GM18867 (cell line): ENCODE data around the gene CCDC88B.

ENCODE experiments used
- ATAC-seq: cut with Tn5 transposase; IDR thresholded peaks from one replicate; pipeline ENCODE4 v1.9.1; 2021; ENCODE audit warnings: mild to moderate bottlenecking, moderate library complexity; ENCODE audit not compliant: unreplicated experiment

Gene CCDC88B

DNA sequence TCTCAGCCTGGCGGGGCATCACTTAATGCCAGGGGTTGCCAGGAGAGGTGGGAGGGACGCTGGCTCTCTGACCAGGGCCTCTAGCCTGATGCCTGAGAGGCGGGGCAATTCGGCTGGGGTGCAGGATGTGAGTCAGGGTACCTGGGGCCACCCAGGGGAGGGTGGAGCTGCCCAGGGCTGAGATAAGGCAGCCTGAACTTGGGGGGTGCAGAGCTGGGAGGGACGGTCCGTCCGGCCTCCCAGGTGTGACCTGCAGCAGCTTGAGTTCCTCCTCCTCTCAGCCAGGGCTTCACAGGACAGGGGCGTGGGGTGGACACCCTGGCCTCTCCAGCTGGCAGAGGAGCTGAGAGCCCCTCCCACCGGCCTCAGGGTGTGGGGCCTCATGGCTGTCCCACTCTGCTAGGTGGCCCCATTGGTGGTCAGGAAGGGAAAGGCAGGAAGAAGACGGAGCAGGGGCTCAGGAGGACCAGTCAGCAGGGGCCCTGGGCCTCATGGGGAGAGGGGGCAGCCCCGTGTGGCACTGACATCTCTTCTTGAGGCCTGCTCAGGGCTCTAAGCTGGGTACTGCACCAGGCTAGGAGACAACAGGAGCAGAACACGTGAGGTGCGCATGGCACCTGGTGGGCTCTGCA, 18.0 kb downstream of the CCDC88B start:
- ATAC-seq: no peak

GRCh38 chr11:64358536-64358906, 18.5 kb downstream of the CCDC88B start:
- no peak for ATAC-seq

DNA sequence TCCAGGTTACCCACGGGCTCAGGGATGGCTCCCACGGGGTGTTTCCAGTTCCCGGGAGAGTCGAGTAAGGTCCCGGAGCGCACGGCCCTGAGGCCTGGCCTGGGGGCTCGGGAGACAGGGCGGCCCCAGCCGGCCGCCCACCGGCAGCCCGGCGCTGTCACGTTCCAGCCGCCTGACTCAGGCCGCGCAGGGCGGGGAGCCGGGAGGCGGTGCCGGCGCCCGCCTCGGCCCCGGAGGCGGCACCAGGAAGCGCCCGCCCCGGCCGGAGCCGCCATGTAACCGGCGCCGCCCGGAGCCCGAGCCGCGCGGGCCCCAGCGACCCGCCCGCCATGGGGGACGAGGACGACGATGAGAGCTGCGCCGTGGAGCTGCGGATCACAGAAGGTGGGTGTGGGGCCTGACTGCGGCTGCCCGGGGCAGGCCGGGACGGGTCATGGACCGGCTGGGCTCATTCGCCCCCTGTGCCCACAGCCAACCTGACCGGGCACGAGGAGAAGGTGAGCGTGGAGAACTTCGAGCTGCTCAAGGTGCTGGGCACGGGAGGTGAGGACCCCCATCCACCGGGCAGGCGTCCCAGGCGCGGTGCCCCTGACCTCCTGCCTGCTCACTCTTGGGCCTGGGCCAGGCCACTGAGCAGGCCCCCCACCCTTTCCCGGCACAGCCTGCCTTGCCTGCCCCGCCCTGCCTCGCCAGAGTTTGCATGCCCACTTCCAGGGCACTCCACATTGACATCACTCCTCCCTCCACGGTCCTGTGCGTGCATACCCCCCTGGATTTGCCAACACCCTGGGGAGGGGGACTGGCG, 19.1 kb downstream of the CCDC88B start, which contains the start of gene RPS6KA4:
TSS of gene RPS6KA4 (plus strand) at position 256 of the 805 bp plus-strand sequence. CDS start at position 330, 74 bp downstream.
- ATAC-seq: peak; percentile 58

DNA sequence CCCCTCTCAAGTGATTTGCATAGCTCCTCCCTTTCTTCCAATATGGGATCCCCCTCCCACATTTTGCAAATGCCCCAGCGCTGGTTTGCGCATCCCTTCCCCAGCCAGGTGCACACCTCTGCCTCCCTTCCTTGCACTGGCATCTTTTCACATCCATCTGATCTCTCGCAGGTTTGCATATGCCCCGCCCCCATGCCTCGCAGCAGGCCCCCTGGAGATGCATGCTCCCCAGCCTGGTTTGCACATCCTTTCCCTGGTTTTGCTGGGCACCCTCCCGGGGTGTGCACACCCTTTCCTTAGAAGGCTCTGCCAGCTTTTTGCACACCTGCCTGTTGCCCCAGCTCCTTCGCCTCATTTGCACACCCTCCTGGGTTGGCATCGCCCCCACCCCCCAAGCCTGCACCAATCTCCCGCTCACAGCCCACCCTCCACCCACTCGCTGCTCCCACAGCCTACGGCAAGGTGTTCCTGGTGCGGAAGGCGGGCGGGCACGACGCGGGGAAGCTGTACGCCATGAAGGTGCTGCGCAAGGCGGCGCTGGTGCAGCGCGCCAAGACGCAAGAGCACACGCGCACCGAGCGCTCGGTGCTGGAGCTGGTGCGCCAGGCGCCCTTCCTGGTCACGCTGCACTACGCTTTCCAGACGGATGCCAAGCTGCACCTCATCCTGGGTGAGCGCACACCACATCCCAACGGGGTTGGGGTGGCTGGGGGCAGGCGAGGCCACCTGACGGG, 19.9 kb downstream of the CCDC88B start:
- ATAC-seq: no peak

DNA sequence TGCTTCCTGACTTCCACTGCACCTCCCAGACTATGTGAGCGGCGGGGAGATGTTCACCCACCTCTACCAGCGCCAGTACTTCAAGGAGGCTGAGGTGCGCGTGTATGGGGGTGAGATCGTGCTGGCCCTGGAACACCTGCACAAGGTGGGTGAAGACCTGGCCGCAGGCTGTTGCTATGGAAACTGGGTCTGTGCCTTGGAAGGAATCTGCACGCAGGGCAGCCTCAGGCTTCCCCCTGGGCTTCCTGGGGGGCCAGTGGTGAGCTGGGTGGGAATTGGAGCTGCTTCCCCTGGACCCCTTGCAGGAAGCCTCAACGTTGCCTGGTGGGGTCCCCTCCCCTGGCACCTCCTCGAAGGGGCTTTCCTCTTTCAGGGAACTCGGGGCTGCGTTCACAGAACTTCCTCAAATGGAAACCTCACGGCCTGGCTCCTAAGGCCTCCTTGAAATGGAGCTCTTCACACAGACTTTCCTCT, 20.5 kb downstream of the CCDC88B start:
- no peak for ATAC-seq

DNA sequence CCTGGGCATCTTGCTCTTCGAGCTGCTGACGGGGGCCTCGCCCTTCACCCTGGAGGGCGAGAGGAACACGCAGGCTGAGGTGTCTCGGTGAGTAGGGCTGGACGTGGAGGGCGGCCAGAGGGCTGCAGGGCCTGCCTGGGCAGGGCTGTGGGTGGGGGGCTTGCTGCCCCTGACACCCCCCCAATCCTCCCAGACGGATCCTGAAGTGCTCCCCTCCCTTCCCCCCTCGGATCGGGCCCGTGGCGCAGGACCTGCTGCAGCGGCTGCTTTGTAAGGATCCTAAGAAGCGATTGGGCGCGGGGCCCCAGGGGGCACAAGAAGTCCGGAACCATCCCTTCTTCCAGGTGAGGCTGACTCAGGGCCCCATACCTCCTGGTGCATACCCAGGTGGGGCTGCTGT, 21.7 kb downstream of the CCDC88B start:
- ATAC-seq: no peak

DNA sequence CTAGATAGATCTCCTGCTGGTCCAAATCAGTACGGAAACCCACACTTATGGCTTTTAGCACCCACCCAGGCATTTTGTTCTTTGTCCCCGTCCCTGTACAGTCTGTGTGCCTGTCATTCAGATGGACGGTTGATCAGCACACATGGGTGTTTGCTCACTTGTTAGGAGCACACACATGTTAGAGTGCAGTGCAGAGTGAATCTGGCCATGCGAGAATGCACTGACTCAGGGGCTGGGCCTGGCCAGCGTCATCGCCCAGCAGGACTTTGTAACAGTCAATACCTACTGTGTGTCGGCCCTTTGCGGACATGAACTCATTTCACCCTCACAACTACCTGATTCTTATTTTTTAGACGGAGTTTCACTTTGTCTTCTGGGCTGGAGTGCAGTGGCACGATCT, 22.3 kb downstream of the CCDC88B start:
- ATAC-seq: no peak

DNA sequence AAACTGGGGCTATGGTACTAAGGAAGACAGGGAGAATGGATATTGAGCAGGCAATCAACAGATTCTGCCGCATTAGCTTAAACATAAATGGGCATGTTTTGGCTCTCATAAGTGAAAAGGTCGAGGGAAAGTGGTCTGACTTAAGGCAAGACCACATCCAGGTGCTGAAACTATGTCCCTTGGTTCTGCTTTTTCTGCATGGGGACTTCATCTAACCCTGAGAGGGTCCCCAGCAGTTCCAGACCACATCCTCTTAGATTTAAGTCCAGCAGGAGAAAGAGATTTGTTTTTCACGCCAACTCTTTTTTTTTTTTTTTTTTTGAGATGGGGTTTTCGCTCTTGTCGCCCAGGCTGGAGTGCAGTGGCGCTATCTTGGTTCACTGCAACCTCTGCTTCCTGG, 24.4 kb downstream of the CCDC88B start:
- no peak for ATAC-seq

GRCh38 chr11:64364911-64365310, 24.9 kb downstream of the CCDC88B start:
- no peak for ATAC-seq

DNA sequence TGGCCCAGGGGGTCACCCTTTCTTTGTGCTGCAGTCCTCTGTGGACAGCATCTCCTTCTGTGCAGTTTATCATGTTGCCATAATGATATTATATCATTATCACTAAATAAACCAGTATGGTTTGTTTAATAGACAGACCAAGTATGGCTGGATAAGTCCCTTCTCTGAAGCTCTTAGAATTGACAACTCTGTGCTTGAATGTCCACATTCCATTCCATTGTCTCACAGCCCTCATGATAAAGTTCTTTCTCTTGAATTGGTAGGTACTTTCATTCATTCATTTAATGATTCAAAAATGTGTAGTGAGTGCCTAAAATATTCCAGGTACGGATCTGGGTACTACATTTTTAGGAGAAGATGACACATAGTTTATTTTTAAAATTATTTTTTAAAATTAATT, 26.7 kb downstream of the CCDC88B start:
- no peak for ATAC-seq

- no peak for ATAC-seq
These were observed 28.1 kb downstream of the CCDC88B start for GRCh38 chr11:64367931-64368672.

GRCh38 chr11:64368673-64369074, 28.7 kb downstream of the CCDC88B start:
- no peak for ATAC-seq

DNA sequence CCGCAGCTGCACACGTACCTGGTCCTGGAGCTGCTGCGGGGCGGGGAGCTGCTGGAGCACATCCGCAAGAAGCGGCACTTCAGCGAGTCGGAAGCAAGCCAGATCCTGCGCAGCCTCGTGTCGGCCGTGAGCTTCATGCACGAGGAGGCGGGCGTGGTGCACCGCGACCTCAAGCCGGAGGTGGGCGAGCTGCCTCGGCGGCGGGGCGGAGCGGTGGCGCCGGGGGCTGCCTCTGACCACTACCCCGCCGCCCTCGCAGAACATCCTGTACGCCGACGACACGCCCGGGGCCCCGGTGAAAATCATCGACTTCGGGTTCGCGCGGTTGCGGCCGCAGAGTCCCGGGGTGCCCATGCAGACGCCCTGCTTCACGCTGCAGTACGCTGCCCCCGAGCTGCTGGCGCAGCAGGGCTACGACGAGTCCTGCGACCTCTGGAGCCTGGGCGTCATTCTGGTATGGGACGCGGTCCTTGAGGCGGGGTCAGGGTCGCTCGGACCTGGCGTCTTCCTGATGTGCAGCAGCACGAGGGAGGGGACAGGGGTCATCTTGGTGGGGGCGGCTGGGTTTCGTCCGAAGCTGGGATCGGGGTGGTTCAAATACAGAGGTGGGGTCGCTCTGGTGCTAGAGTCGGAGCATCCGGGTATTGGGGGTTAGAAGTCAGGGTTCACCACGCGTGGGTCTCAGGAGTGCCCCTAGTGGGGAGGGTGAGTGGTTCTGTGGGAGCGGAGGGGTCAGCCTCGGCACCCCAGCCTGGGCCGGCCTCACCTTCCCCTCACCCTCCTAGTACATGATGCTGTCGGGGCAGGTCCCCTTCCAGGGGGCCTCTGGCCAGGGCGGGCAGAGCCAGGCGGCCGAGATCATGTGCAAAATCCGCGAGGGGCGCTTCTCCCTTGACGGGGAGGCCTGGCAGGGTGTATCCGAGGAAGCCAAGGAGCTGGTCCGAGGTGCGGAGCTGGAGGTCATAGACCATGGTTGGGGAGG, 29.7 kb downstream of the CCDC88B start:
- ATAC-seq: no peak

GRCh38 chr11:64371201-64371600, 31.2 kb downstream of the CCDC88B start:
- ATAC-seq: no peak

- no peak for ATAC-seq
These were observed 32.0 kb downstream of the CCDC88B start for GRCh38 chr11:64372021-64372420.

DNA sequence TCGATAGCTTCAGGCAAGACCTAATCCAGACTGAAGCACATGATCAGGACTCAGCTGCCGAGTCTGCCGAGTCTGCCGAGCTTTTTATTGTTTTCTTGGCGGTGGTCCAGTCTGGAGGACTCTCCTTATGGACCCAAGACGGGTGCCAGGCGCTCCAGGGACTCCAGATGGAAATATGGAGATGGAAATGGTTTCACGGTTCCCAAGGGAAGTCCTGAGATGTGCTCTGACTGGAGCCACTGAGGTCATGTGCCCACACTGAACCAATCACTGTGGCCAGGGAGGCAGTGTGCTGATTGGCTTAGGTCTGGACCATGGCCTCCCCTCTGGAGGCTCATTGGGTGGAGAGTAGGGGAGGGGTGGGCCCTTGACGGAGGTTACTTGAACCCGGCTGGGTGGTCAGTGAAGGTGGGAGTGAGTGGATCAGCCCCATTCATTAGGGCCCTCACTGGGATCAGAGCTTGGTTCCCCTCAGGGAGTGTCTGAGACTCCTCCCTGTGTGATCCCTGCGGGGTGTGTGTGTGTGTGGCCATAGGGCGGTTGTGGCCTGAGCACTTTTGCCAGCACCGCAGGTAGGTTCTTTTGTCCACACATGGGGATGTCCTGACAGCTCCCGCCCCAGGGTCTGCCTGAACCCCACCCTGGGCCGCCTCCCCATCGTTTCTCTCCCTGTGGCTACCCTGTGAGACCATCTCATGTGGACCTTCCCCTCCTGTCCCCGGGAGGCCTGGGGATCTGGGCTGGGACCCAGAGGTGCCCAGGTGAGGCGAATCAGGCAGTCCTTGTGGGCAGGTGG, 33.0 kb downstream of the CCDC88B start:
- no peak for ATAC-seq

DNA sequence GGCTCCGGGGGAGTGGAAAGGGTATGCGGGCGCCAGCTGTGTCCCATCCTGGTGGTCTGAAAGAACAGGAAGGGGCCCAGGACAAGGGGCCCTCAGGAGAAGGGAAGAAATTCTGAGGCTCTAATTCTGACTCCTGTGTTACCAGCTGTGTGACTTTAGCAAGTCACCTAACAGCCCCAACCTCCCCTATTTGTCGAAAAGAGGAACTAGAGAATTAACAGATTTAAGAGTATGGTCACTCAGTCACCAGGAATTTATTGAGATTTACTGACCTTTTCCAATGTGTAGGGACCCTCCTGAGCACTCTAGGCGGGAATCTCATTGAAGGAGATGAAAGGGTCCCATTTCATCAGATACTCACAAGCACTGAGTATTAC, 33.6 kb downstream of the CCDC88B start:
- no peak for ATAC-seq

DNA sequence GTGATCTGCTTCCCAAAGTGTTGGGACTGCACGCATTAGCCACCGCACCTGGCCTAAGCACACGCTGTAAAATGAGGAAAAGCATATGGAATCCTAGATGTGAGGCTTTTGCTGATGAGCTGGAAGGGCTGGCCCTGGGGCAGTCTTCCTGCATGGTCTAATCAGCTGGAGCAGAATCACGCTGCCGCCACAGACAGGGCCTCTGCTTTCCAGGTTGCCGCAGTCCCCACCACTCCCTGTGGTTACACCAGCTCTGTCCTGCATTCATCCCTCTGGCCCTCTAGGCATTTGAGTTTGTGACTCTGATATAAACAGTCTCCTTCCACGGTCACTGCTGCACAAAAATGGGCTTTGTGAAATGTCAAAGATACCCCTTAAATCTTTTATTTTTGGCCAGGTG, 36.1 kb downstream of the CCDC88B start:
- no peak for ATAC-seq

GRCh38 chr11:64378335-64378880, 38.4 kb downstream of the CCDC88B start:
- no peak for ATAC-seq
